Keratinocyte (primary cell): ENCODE results near the gene RPS19BP1. TPM values are rescaled to one million over a fixed set of nuclear protein-coding genes. Genes with fewer than 3 reads are reported as not detected.
A peak's percentile ranks its signal among the peaks of the same experiment; 100 is the strongest.

Source experiments
- DNase-seq: peaks from one replicate; pipeline ENCODE4 v3.0.0-alpha.2; 2011; ENCODE audit warnings: low read depth, missing footprints, low spot score
- FAIRE-seq: peaks from 2 replicates; lab custom pipeline; 2011; peaks lifted over from hg19 to GRCh38; lab: Jason Lieb, UNC
- H2AFZ ChIP-seq: 2 replicates; pipeline ENCODE4 v1.6.0; 2012; ENCODE audit warnings: low read length, control low read depth, inconsistent platforms; ENCODE audit not compliant: control insufficient read depth
- H3K27ac ChIP-seq: 2 replicates; pipeline ENCODE4 v1.5.1; 2011; ENCODE audit warnings: low read length; ENCODE audit not compliant: control insufficient read depth, insufficient read depth
- H3K27me3 ChIP-seq: 3 replicates; pipeline ENCODE4 v1.6.0; 2011; ENCODE audit warnings: low read length; ENCODE audit not compliant: control insufficient read depth, insufficient read depth; ENCODE audit errors: extremely low read depth
- H3K36me3 ChIP-seq, 2 experiments: 2 replicates in 1 of 2; 3 replicates in 1 of 2; pipeline ENCODE4 v1.5.1; 2011; ENCODE audit warnings: low read length in 2 of 2, mild to moderate bottlenecking in 1 of 2; ENCODE audit not compliant: control insufficient read depth in 2 of 2, insufficient read depth in 2 of 2; ENCODE audit errors: extremely low read depth in 1 of 2
- H3K4me1 ChIP-seq: 3 replicates; pipeline ENCODE4 v1.5.1; 2011; ENCODE audit warnings: low read length; ENCODE audit not compliant: control insufficient read depth, insufficient read depth; ENCODE audit errors: extremely low read depth
- H3K4me2 ChIP-seq: 3 replicates; pipeline ENCODE4 v1.6.0; 2011; ENCODE audit warnings: low read depth, low read length; ENCODE audit not compliant: control insufficient read depth, insufficient read depth; ENCODE audit errors: extremely low read depth
- H3K4me3 ChIP-seq, 3 experiments: fragments of 200-600 bp in 1 of 3; sonication (generic) in 1 of 3; 2 replicates in 2 of 3; 3 replicates in 1 of 3; pipeline ENCODE4 v1.5.1; 2011 to 2016; ENCODE audit warnings: low read length in 3 of 3, mild to moderate bottlenecking in 3 of 3, control low read depth in 2 of 3, inconsistent platforms in 1 of 3, low read depth in 1 of 3, mixed read lengths in 1 of 3, mixed run types in 1 of 3, moderate library complexity in 1 of 3; ENCODE audit not compliant: control insufficient read depth in 2 of 3, insufficient read depth in 2 of 3; ENCODE audit errors: extremely low read depth in 1 of 3
- H3K79me2 ChIP-seq: 2 replicates; pipeline ENCODE4 v1.6.0; 2012; ENCODE audit warnings: low read length; ENCODE audit not compliant: control insufficient read depth, insufficient read depth
- H3K9ac ChIP-seq: 3 replicates; pipeline ENCODE4 v1.6.0; 2011; ENCODE audit warnings: low read length; ENCODE audit not compliant: control insufficient read depth, insufficient read depth; ENCODE audit errors: extremely low read depth
- H3K9me1 ChIP-seq: 3 replicates; pipeline ENCODE4 v1.6.0; 2011; ENCODE audit warnings: low read length; ENCODE audit not compliant: control insufficient read depth, insufficient read depth; ENCODE audit errors: extremely low read depth
- H3K9me3 ChIP-seq: 2 replicates; pipeline ENCODE4 v1.5.1; 2012; ENCODE audit warnings: low read depth, low read length; ENCODE audit not compliant: control insufficient read depth
- H4K20me1 ChIP-seq: 3 replicates; pipeline ENCODE4 v1.6.0; 2011; ENCODE audit warnings: low read length; ENCODE audit not compliant: control insufficient read depth, insufficient read depth; ENCODE audit errors: extremely low read depth
- EZH2 ChIP-seq: IDR thresholded peaks from one replicate; pipeline ENCODE4 v1.6.1; 2012; ENCODE audit warnings: inconsistent platforms, mild to moderate bottlenecking, low read length, moderate library complexity
- dilution Hi-C: fragments of 300-500 bp; cut with MboI; formaldehyde crosslinking; loops from one replicate; pipeline ENCODE4 v1.7.0; 2020; ENCODE audit warnings: low sequenced_read_pairs; ENCODE audit not compliant: extremely low pct_ligation_motif_present
- polyA plus RNA-seq, 5 experiments: library from polyadenylated mRNA; depleted of rRNA in 3 of 5; stranded (reverse) in 3 of 5; stranded (forward) in 1 of 5; unstranded in 1 of 5; fragments of >200 nt; gene quantifications; 1 replicate in 1 of 5; 2 replicates in 3 of 5; 3 replicates in 1 of 5; pipeline versions ENCODE4 v1.2.1 to v1.2.3, GENCODE V29; 2011 to 2012; ENCODE audit warnings: missing spikeins in 2 of 5, low read depth in 1 of 5, low replicate concordance in 1 of 5
- TF ChIP-seq, protein P1 (sequence below), 3 experiments: IDR thresholded peaks in 1 of 3; conservative IDR thresholded peaks in 1 of 3; optimal IDR thresholded peaks in 1 of 3; 2 replicates in 2 of 3; 3 replicates in 1 of 3; pipeline versions ENCODE3 to v1.5.1; 2011; ENCODE audit warnings: low read length in 3 of 3, mild to moderate bottlenecking in 3 of 3, moderate library complexity in 2 of 3, control low read depth in 1 of 3, inconsistent platforms in 1 of 3; ENCODE audit not compliant: insufficient read depth in 2 of 3; ENCODE audit errors: extremely low read depth in 1 of 3

RPS19BP1 gene
- polyA plus RNA-seq, 1 donor (not counting 4 experiments of a cell fraction or from before 2014, with no cell fraction given): 67.3 TPM

DNA sequence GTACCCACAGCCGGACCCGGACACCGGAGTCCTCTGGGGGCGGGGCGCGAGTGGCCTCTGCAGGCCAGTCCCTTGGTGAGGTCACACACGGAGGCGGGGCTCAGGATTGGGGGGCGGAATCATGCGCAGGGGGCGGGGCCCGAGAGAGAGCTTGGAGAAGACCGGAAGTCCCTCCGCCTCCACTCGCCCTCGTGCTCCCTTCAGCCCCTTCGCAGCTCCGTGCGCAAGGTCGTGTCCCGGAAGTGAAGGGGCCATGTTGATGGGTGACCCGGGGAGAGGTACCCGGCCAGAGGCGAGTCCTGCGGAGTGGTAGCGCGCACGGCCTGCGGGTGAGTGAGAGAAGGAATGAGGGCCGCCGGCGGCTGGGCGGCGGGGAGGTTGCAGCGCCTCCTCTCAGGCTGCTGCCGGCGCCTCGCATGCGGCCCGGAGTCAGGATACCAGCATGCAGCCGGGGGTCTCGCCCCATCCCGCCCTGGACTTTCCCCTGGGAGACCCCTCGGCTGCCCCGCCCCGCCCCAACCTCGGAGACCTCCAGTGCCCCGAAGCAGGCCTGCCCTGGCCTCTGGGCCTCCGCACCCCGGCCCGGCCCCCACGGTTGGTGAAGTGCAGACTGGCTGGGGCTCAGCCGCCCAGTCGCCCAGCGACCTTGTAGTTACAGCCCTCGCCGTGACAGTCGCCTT, 30.3 kb downstream of the RPS19BP1 start, which contains the start of gene MIEF1:
Gene MIEF1, plus strand, starts transcription at position 182 of the 680 bp plus-strand sequence. CDS start 9,005 bp downstream, outside the sequence.
- FAIRE-seq (peak; percentile 88), DNase-seq (peak; percentile 80)
- Histone ChIP-seq H2AFZ (peak within 1 kb of the TSS; percentile 86), H3K4me3 (peak within 1 kb of the TSS; percentile 78 to 98 (median 89)), H3K9me3 (no peaks in the 10 kb centered on the region), H4K20me1 (no peaks in the 10 kb centered on the region), H3K4me2 (peak within 1 kb of the TSS; percentile 100), H3K36me3 (peaks cover 20 to 28% of the 10 kb centered on the region in 2 experiments), H3K9ac (peak within 1 kb of the TSS; percentile 87), H3K4me1 (peaks cover 18% of the 10 kb centered on the region), H3K27me3 (no peaks in the 10 kb centered on the region), H3K27ac (peak within 1 kb of the TSS; percentile 84), H3K9me1 (no peaks in the 10 kb centered on the region), H3K79me2 (peaks cover 47% of the 10 kb centered on the region)
- TF ChIP-seq, protein P1, sequence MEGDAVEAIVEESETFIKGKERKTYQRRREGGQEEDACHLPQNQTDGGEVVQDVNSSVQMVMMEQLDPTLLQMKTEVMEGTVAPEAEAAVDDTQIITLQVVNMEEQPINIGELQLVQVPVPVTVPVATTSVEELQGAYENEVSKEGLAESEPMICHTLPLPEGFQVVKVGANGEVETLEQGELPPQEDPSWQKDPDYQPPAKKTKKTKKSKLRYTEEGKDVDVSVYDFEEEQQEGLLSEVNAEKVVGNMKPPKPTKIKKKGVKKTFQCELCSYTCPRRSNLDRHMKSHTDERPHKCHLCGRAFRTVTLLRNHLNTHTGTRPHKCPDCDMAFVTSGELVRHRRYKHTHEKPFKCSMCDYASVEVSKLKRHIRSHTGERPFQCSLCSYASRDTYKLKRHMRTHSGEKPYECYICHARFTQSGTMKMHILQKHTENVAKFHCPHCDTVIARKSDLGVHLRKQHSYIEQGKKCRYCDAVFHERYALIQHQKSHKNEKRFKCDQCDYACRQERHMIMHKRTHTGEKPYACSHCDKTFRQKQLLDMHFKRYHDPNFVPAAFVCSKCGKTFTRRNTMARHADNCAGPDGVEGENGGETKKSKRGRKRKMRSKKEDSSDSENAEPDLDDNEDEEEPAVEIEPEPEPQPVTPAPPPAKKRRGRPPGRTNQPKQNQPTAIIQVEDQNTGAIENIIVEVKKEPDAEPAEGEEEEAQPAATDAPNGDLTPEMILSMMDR (optimal IDR thresholded peaks at IDR 0.05 in 1 of 3, IDR thresholded peaks at IDR 0.05 in 1 of 3, conservative IDR thresholded peaks at IDR 0.05 in 1 of 3; ENCODE audit: extremely low read depth in 1 of 3, insufficient read depth in 2 of 3, low read length in 3 of 3): peak in 1 of 3 experiments; percentile 22
- TF ChIP-seq EZH2: no peak
- dilution Hi-C loops: no loop called here

DNA sequence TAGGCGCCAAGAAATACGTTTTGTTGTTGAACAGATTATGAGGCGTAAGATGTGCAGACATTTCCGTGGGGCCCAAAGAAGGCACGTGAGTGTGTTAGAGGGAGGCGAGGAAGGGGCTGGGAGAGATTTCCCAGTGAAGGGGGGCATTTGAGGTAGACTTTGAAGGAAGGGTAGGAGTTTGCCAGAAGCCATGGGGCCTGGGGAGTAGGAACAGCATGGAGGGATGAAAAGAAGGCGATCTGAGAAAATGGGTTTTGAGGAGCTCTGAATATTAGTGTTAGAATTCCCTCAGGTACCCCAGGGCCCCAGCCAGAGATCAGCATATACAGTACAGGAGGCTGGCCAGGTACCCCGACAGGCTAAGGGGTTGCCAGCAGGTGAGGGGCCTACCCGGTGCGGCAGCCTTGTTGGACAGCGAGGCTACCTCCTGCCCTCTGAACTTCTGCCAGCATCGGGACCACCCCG, 30.9 kb downstream of the RPS19BP1 start:
- H3K27ac ChIP-seq: peak overlapping the region; percentile 47
- no peaks in the 10 kb centered on the region for H3K9me3 ChIP-seq
- dilution Hi-C loops: no loop called here
- H3K9ac ChIP-seq: peak overlapping the region; percentile 87
- no peaks in the 10 kb centered on the region for H3K9me1 ChIP-seq
- peaks cover 18% of the 10 kb centered on the region for H3K4me1 ChIP-seq
- H4K20me1 ChIP-seq: no peaks in the 10 kb centered on the region
- DNase-seq (no peak), FAIRE-seq (no peak)
- H2AFZ ChIP-seq: peak overlapping the region; percentile 86
- peak overlapping the region; percentile 100 for H3K4me2 ChIP-seq
- peaks cover 42% of the 10 kb centered on the region for H3K79me2 ChIP-seq
- no peaks in the 10 kb centered on the region for H3K27me3 ChIP-seq
- H3K4me3 ChIP-seq: peak overlapping the region; percentile 78 to 98 (median 89)
- no peak for TF ChIP-seq EZH2
- TF ChIP-seq, protein P1 (optimal IDR thresholded peaks at IDR 0.05 in 1 of 3, IDR thresholded peaks at IDR 0.05 in 1 of 3, conservative IDR thresholded peaks at IDR 0.05 in 1 of 3; ENCODE audit: extremely low read depth in 1 of 3, insufficient read depth in 2 of 3, low read length in 3 of 3): no peak
- peaks cover 20 to 25% of the 10 kb centered on the region in 2 experiments for H3K36me3 ChIP-seq
